Liver (tissue), 3 donors: ENCODE results near the gene XG.
"Not testable (repeated sequence)": the region's sequence is repeated elsewhere in the genome, so short reads cannot be mapped to it uniquely, and the experiment has no call there.

Experiments
- GABPA ChIP-seq, 2 donors: IDR thresholded peaks in 1 of 2; conservative IDR thresholded peaks in 1 of 2; 2 replicates each; pipeline ENCODE4 v1.6.1; 2016; ENCODE audit warnings: antibody characterized with exemption in 2 of 2, mild to moderate bottlenecking in 1 of 2, moderate library complexity in 1 of 2
- JUND ChIP-seq, 2 donors: IDR thresholded peaks; 2 replicates each; pipeline ENCODE4 v1.6.1; 2016; ENCODE audit warnings: antibody characterized with exemption in 2 of 2
- NR2F2 ChIP-seq: IDR thresholded peaks from 2 replicates; pipeline ENCODE4 v1.6.1; 2016; ENCODE audit warnings: antibody characterized with exemption
- RAD21 ChIP-seq, 2 donors: IDR thresholded peaks; 2 replicates each; pipeline ENCODE4 v1.6.1; 2016; ENCODE audit warnings: antibody characterized with exemption in 2 of 2, mild to moderate bottlenecking in 2 of 2
- RXRA ChIP-seq, 2 donors: IDR thresholded peaks; 2 replicates each; pipeline ENCODE4 v1.6.1; 2017 to 2018; ENCODE audit warnings: antibody characterized with exemption in 2 of 2, mild to moderate bottlenecking in 1 of 2
- SP1 ChIP-seq: IDR thresholded peaks from 2 replicates; pipeline ENCODE4 v1.6.1; 2018; ENCODE audit warnings: antibody characterized with exemption, mild to moderate bottlenecking
- YY1 ChIP-seq: IDR thresholded peaks from 2 replicates; pipeline ENCODE4 v1.6.1; 2016; ENCODE audit warnings: antibody characterized with exemption, mild to moderate bottlenecking
- ZBTB33 ChIP-seq: IDR thresholded peaks from 2 replicates; pipeline ENCODE4 v1.6.1; 2016; ENCODE audit warnings: antibody characterized with exemption
- TF ChIP-seq, protein P1 (sequence below): fragments of 150-350 bp; IDR thresholded peaks from 2 replicates; pipeline ENCODE4 v1.5.1; 2017; ENCODE audit warnings: improper control_type of control experiment, low read depth, low read length; ENCODE audit not compliant: missing input control
- TF ChIP-seq, protein P2 (sequence below): IDR thresholded peaks from 2 replicates; pipeline ENCODE4 v1.6.1; 2016; ENCODE audit warnings: antibody characterized with exemption
- TF ChIP-seq, protein P3 (sequence below): IDR thresholded peaks from 2 replicates; pipeline ENCODE4 v1.6.1; 2016; ENCODE audit warnings: antibody characterized with exemption, mild to moderate bottlenecking
- TF ChIP-seq, protein P4 (sequence below): IDR thresholded peaks from 2 replicates; pipeline ENCODE4 v1.6.1; 2016; ENCODE audit warnings: antibody characterized with exemption
- donor health status: healthy.
- donor health status: healthy.

DNA sequence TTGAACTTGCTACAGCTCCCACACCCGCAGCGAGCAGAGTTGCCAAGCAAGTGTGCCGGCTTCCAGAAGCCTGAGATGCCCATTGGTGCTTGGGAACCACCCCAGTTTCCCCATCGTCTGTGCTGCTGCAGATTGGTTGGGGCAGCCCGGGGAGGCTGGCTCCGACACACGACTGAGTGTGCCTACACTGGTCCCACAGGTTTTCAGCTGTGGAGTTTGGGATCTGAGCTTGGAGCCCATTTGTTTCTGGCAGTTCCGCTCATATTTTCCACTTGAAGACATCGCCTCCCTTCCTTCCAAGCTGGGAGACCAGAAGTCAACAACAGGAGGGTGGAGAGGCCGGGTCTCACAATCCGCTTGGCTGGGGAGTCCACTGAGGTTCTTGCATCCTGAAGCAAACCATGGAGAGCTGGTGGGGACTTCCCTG is at the start of gene XG:
- TF ChIP-seq, protein P1, sequence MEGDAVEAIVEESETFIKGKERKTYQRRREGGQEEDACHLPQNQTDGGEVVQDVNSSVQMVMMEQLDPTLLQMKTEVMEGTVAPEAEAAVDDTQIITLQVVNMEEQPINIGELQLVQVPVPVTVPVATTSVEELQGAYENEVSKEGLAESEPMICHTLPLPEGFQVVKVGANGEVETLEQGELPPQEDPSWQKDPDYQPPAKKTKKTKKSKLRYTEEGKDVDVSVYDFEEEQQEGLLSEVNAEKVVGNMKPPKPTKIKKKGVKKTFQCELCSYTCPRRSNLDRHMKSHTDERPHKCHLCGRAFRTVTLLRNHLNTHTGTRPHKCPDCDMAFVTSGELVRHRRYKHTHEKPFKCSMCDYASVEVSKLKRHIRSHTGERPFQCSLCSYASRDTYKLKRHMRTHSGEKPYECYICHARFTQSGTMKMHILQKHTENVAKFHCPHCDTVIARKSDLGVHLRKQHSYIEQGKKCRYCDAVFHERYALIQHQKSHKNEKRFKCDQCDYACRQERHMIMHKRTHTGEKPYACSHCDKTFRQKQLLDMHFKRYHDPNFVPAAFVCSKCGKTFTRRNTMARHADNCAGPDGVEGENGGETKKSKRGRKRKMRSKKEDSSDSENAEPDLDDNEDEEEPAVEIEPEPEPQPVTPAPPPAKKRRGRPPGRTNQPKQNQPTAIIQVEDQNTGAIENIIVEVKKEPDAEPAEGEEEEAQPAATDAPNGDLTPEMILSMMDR, result not testable (repeated sequence)
- TF ChIP-seq YY1; GABPA (IDR thresholded peaks at IDR 0.05 in 1 of 2, conservative IDR thresholded peaks at IDR 0.05 in 1 of 2); JUND (IDR thresholded peaks at IDR 0.05); RXRA (IDR thresholded peaks at IDR 0.05); SP1; RAD21 (IDR thresholded peaks at IDR 0.05); ZBTB33; NR2F2: not testable (repeated sequence)
- TF ChIP-seq, protein P2, sequence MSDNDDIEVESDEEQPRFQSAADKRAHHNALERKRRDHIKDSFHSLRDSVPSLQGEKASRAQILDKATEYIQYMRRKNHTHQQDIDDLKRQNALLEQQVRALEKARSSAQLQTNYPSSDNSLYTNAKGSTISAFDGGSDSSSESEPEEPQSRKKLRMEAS, result not testable (repeated sequence)
- TF ChIP-seq, protein P3, sequence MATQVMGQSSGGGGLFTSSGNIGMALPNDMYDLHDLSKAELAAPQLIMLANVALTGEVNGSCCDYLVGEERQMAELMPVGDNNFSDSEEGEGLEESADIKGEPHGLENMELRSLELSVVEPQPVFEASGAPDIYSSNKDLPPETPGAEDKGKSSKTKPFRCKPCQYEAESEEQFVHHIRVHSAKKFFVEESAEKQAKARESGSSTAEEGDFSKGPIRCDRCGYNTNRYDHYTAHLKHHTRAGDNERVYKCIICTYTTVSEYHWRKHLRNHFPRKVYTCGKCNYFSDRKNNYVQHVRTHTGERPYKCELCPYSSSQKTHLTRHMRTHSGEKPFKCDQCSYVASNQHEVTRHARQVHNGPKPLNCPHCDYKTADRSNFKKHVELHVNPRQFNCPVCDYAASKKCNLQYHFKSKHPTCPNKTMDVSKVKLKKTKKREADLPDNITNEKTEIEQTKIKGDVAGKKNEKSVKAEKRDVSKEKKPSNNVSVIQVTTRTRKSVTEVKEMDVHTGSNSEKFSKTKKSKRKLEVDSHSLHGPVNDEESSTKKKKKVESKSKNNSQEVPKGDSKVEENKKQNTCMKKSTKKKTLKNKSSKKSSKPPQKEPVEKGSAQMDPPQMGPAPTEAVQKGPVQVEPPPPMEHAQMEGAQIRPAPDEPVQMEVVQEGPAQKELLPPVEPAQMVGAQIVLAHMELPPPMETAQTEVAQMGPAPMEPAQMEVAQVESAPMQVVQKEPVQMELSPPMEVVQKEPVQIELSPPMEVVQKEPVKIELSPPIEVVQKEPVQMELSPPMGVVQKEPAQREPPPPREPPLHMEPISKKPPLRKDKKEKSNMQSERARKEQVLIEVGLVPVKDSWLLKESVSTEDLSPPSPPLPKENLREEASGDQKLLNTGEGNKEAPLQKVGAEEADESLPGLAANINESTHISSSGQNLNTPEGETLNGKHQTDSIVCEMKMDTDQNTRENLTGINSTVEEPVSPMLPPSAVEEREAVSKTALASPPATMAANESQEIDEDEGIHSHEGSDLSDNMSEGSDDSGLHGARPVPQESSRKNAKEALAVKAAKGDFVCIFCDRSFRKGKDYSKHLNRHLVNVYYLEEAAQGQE, result not testable (repeated sequence)
- TF ChIP-seq, protein P4, sequence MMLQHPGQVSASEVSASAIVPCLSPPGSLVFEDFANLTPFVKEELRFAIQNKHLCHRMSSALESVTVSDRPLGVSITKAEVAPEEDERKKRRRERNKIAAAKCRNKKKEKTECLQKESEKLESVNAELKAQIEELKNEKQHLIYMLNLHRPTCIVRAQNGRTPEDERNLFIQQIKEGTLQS, result not testable (repeated sequence)
